Stimulated activated CD4-positive, alpha-beta T cell treated with anti-CD3 and anti-CD28 coated beads, TNF-alpha, amount 100 ng/mL, for 1 hour (primary cell): Measurements from ENCODE around the gene POLQ.
"Not testable (repeated sequence)": the region's sequence is repeated elsewhere in the genome, so short reads cannot be mapped to it uniquely, and the experiment has no call there.

Experiments used
- DNase-seq, 3 donors: peaks; one replicate each; pipeline ENCODE4 v3.0.0-alpha.2; 2020; ENCODE audit warnings: low read depth in 3 of 3, low spot score in 1 of 3

POLQ gene

DNA sequence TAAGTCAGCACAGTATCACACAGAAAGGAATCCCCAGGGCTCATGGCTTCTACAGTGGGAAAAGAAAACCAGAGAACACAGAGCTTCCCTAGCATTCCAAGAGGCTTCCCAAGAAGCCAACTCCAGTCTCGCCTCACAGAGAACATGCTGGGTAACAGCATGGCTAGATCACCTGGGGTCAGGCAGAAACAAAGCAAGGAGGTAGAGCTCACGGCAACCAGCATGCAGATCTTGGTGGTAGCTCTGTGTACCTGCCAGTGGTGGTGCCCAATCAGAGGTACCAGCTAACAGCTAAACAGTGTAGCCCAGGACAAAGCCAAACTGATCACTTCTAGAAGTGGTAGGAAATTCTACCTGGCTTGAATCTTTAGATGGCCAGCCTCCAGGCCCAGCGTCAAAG, 31.3 kb downstream of the POLQ start:
- DNase-seq = no peak

DNA sequence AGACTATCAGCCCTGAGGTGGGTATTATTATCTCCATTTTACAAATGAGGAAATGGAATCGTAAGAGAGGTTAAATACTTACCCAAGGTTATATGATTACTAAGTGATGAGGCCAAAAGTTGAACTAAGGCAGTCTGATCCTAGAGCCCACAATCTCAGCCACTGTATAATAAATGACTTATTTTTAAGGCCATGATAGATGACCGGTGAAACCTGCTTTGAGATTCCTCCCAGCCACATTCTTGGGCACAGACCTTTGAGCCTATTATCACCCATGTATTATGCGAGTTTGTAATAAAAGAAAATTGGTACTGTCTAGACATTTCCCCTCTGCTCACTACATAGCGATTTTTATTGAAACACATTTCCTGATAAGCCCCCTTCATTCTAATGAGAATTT, 37.4 kb downstream of the POLQ start:
- DNase-seq = no peak

DNA sequence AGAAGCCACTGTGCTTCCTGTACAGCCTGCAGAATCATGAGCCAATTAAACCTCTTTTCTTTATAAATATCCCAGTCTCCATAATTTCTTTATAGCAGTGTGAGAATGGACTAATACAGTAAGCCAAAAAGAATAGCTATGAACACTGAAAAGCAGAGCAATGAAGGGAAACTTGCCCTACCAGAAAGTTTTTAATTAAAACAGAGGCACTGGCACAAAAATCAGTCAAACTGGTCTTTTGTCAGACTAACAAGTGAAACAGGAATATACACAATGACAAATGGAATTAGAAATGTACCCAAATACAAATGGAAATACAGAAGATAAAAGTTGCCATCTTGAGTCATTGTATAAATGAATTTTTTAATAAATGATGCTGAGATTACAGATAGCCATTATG, 40.5 kb downstream of the POLQ start:
- DNase-seq = no peak

DNA sequence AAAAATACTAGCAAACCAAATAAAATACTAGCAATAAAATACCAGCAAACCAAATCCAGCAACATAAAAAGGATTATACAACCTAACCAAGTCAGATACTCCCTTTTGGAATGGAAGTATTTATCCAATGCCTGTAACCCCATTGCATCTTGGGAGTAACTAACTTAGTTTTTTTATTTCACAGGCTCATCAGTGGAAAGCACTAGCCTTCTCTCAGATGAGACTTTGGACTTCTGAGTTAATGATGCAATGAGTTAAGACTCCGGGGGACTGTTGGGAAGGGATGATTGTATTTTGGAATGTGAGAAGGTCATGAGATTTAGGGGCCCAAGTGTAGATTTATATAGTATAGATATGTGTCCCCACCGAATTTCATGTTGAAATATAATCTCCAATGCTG, 41.2 kb downstream of the POLQ start:
- no peak for DNase-seq

DNA sequence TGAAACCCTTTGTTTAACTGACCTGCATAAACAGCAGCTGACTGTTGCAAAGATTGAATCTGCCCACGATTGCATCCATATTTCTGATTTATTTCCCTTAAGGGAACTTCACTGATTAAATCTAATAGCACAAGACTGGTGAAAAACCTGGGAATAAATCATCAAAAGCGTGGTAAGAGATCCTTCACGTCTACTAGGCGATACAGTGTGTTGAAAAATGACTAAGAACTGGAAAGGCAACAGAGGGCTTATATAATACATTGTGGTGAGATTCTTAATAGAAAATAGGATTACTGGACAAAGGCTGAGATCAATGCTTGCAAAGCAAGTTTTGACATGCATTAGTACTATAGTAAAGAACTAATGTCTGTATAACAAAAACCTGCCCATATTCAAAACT, 49.0 kb downstream of the POLQ start:
- no peak for DNase-seq

DNA sequence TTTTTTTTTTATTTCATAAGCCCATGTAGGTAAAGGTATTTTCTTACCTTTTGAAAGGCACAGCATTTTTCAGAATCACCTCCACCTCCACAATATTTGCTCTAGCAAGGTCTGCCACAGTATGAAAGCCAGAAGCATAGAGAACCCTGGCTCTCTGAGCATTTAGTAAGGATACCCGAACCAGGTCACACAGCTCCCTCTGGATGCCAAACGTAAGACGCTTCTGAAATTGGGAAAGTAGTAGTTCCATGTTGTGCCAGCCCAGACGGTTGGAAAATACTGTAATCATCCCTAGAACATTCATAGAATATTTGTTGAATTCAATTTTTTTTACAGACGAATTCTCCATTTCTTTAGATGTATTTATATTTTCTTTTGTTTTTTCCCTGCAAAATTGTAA, 52.4 kb downstream of the POLQ start:
- DNase-seq = no peak

DNA sequence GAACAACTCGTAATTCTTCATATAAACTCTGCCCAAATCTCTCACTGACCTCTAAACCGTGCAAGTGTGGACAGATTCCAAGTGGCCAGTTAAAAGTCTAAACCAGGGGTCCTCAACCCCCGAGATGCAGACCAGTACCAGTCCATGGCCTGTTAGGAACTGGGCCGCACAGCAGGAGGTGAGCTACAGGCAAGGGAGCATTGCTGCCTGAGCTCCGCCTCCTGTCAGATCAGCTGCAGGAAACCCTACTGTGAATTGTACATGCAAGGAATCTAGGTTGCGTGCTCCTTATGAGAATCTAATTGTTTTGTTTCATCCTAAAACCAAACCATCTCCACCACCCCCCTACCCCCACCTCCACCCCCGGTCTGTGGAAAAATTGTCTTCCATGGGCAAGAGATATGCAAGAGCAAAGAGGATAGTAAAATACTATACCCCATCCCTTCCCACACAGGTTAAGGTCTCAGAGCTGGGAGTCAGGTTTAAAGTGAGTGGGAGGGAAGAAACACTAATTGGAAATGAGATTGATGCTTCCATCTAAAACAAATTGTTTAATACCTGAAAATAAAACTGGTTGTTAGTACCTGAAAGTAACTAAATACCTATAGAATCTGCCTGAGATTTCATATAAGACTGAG, 54.0 kb downstream of the POLQ start:
- DNase-seq = no peak

DNA sequence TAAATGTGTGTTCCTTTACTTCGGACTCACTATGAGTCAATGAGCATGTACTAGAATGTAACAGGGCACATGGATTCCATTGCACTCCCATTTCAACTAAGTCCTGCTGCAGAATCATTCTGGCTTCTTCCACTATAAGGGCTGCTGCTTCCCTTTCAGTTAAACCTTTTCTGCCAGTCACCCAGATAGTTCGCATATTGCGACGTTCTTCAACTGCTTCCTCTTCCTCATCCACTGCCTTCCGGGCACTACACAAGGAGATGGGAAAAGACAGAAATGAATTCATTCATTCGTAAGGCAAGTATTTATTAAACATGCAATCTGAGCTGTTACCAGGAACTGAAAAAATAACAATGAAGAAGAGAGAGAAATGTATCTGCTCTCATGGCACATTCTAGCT, 55.6 kb downstream of the POLQ start:
- no peak for DNase-seq

DNA sequence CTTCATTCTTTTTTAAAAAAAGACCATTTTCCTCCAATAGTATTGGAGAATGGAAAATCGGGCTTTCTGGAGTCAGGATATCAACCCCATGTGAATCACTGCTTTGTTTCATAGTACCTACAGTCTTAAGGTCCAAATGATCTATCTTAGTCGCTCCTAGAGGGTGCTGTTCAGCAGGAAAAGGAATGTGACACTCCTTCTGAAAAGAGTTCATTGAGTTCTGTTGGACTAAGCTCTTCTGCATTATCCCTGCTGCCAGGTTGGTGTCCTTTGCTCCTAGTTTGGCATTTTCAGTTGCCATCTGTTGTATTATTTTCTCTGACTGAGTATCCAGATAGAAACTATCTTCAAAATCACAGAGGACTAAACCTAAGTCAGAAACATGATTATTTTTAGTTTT, 57.2 kb downstream of the POLQ start:
- DNase-seq = no peak

DNA sequence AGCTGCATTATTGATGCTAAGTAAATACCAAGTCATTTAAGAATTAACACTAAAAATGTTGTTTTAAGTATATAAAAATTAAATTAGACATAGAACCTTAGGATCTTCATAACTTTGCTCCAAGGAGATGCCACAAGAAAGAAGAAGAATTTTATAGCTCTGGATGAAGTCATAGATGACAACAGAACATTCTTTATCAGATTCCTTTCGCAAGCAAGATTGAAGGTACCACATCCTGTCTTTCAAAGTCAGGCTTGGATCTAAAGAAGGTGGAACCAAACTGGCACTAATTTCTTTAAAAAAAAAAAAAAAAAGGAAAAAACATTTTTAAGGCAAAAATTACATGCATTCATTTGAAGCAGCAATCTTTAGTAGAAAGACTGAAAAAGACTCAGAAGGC, 62.5 kb downstream of the POLQ start:
- no peak for DNase-seq

DNA sequence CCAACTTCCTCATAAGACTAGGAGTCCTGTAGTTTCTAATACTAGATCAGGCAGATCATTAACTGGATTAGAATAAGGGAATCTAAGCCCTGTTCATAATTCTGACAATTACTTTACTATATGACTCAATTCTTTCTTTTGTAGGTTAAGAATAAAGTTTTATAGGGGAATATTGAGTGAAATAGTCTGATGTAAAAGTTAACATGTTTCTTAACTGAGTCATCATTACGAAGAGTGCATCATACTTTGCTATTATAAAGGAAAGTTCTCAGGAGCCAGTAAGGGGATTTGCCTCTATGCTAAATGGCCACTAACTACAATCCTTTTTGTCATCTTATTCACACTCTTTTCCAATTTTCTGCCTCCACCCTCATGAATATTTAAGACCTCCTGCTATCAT, 63.1 kb downstream of the POLQ start:
- DNase-seq = no peak

DNA sequence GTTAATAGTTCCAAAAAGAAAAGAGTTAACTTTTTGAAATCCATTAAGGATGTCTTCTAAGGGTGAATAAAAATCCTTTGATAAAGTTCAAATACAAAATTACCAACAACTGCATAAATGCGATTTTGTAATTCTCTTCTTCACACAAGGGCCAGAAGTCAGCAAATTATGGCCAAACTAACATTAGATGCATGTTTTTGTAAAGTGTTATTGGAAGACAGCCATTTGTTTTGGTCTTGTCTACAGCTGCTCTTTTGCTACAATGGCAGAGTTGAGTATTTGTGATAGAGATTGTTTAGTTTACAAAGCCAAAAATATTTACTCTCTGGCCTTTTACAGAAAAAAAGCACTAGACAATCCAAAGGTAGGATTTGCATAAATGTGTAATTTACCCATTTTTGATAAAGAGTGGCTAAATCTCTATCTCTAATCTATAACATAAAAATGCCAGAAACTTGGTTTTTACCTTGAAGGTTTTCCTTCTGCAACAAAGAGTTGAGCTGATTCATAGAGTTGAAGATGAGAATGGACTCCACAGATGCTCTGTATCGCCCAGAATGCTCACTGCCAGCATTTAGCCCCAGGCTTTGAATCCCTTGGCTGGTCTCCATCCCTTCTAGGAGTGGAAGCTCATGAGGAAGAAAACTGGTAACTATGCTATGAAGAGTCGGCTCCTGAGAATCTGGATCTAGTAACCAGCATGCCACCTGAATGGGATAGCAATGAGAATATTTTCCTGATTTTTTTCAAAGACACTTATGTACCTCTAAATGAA, 64.5 kb downstream of the POLQ start:
- no peak for DNase-seq

DNA sequence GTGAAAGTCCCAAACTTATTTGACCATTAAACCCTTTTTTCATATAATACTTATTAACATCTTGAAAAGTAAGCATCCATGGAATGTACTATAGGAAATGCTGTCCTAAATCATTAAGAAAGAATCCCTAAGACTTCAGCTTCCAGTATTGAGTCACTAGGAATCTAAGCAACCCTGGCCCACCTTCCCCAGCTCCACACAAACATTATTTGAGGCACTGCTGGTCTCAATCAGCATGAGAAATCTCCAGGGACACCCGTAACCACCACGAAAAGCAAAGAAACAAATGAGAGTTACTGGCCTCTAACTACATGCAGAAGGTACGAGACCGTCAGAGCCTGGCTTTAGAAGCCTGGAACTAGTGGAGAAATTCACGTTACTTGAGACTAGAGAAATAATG, 68.2 kb downstream of the POLQ start:
- DNase-seq = no peak

DNA sequence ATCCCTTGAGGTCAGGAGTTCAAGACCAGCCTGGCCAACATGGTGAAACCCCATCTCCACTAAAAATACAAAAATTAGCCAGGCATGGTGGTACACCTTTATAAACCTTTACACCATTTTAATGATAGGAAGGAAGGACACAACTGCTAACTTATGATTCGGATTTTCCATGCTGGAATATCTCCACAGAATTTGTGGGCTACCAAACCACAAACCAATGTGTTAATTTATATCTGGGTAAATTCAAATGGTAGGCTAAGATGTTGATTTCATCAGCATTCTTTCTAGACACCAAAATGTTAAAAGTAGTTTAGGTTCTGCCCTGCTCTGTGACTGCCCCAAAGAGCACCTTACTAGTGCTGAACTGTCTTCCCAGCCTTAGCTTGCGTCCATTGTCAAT, 72.8 kb downstream of the POLQ start:
- DNase-seq = no peak

DNA sequence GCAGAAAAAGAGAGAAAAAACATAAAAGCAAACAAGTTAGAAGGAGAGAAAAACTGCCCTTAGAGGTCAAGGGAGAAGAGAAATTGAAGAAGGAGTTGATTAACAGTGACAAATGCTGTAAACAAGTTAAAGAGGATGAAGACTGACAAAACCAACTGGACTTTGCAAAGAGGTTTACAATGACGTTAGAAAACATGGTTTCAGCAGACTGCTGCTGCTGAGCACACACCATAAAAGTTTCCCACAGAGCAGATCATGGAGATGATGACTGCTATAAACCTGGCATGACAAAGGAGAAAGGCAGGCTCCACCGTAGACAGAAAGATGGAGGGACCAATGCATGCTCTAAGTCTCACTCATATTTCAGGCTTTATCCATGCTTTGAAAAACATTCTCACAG, 78.7 kb downstream of the POLQ start:
- DNase-seq = no peak

DNA sequence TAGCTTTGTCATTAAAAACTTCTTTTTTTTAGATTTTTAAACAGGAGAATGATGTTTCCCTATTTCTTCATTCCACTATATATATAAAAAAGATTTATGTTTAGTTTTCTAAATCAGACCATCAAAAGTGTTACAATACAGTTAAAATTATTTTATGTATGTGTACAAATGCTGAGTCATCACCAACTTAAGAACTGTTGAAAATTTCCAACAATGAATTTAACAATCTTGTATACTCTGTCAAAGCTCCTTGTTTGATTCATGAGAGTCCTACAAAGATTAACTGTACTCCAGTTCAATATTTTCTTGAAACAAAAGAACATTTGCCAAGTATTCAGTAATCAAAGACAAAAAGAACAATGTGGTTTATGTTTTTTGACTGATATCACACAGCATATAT, 82.0 kb downstream of the POLQ start:
- DNase-seq = no peak

DNA sequence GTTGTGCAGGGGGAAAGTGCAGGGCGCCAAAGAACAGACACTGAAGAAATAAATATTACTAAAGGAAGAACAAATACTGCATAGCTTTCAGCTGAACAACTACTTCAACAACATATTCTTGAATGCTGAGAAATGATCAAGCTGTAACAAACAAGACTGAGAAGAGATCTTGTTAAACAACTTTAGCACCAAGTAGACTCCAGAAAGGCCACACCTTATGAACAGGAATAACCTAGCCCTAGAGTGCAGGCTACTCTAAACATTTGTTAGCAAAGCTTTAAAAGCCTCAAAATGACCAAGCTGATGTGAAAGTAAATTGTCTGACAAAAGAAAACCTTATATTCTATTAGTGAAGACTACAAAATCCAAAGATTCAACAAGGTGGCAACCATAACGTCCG, 83.2 kb downstream of the POLQ start:
- no peak for DNase-seq

DNA sequence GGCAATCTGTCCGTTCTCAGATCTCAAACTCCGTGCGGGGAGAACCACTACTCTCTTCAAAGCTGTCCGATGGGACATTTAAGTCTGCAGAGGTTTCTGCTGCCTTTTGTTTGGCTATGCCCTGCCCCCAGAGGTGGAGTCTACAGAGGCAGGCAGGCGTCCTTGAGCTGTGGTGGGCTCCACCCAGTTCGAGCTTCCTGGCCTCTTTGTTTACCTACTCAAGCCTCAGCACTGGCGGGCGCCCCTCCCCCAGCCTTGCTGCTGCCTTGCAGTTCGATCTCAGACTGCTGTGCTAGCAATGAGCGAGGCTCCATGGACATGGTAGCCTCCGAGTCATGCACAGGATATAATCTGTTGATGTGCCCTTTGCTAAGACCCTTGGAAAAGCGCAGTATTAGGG, 94.0 kb downstream of the POLQ start:
- DNase-seq = not testable (repeated sequence)

DNA sequence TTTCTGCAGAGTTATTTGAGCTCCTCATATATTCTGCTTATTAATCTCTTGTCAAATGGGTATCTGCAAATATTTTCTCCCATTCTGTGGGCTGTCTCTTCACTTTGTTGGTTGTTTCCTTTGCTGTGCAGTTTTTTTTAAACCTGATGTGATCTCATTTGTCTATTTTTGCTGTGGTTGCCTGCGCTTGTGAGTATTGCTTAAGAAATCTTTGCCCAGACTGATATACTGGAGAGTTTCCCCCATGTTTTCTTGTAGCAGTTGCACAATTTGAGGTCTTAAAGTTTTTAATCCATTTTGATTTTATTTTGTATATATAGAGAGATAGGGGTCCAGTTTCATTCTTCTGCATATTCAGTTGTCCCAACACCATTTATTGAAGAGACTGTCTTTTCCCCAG, 102.3 kb downstream of the POLQ start:
- DNase-seq = no peak

DNA sequence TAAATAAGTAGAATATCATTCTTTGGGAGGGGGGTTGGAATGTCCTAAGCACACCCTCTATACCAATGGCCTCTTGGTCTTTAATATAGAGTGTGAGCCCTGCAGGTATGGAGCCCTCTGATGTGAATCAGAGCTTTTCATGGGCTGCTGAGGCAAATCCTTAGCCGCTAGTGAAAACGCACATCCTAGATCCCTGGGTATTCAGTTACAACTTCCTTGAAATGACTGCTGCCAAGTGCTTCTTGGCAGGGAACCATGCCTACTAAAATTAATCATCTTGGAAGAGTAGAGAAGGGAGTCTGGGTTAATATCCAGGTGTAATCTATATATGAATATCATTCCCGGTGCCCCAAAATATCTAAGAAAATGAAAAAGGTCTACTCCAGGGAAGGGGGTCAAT, 109.1 kb downstream of the POLQ start:
- DNase-seq = no peak

DNA sequence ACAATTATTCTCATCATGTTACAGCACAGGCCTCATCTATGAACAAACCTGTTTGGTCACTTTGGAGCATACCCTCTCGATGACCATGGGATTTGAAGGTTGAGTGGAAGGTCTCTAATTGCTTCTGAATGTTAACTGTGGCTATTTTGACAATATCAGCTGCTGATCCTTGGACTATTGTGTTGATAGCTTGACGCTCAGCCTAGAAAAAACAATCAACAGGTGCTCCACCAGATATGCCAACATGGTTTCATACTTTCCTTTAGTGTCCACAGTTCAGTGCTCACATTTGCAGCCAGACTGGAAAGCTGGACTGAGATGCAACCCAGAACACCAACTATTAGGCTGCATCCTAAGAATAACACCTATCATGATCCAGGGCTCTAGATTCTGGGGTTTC, 109.7 kb downstream of the POLQ start:
- no peak for DNase-seq

DNA sequence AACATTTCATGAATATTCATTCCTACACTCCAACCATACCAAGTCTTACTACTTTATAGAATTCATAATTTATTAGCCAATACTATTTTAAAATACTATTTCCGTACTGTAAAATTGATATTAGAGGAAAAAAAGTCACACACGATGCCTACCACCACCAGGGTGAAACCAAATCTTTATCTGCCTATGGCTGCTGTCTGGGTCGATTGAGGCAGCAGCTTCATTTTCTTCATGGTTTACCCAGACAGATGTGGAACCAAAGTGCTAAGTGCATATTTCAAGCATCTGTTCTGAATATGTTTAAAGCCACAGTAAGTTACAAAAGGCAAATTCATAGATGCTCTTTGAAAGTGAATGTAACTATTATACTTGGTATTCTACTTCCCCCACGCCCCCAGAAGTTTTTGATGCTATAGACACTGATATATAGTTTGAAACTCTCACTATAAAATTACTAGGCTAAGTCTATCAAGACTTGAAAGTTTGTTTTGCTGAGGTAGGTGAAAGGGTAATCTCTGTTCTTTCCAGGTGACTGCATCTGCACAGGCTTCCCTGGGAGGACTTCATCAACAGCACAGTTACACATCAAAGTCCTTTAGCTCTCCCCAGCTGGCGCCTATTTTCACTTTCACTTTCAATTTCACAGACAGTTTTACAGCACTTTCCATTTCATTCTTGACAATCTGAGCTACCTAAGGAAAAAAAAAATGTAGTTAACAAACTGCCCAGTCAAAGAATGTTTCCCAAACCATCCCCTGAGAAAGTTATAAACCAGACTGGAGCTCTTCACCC, 113.9 kb downstream of the POLQ start:
- DNase-seq = peak in 2 of 3 donors; percentile 9 to 26
